H1 (cell line): ENCODE results near the gene CEP85. TPM values are rescaled to one million over a fixed set of nuclear protein-coding genes. Genes with fewer than 3 reads are reported as not detected.

ENCODE experiments used
- CTCF ChIA-PET: fragments of 300-600 bp; sonication (Branson Sonifier 250); formaldehyde crosslinking; loops from one replicate; lab custom pipeline; 2021; ENCODE audit not compliant: partially characterized antibody; lab: Charles Lee
- POLR2A ChIA-PET: fragments of 300-600 bp; sonication (Branson Sonifier 250); formaldehyde crosslinking; loops from one replicate; lab custom pipeline; 2021; ENCODE audit warnings: inconsistent platforms; ENCODE audit not compliant: partially characterized antibody; lab: Charles Lee
- DNase-seq, 2 experiments: peaks; one replicate each; pipeline versions ENCODE4 v3.0.0 to v3.0.0-alpha.2; 2010 to 2022; ENCODE audit warnings: low spot score in 2 of 2, low read depth in 1 of 2, mixed read lengths in 1 of 2
- FAIRE-seq: peaks from 2 replicates; lab custom pipeline; 2011; peaks lifted over from hg19 to GRCh38; lab: Jason Lieb, UNC
- H2AFZ ChIP-seq: 2 replicates; pipeline ENCODE4 v1.8.1; 2012; ENCODE audit warnings: low read length, inconsistent platforms
- H2AK5ac ChIP-seq: 2 replicates; pipeline ENCODE4 v1.6.1; 2013; ENCODE audit warnings: low read depth, low read length
- H2BK120ac ChIP-seq: replicated peaks from 2 replicates; pipeline ENCODE3; 2013; ENCODE audit warnings: low read depth, low read length, inconsistent platforms
- H2BK12ac ChIP-seq: 2 replicates; pipeline ENCODE4 v1.6.1; 2013; ENCODE audit warnings: low read depth, low read length
- H2BK15ac ChIP-seq: 2 replicates; pipeline ENCODE4 v1.6.1; 2013; ENCODE audit warnings: low read length
- H2BK20ac ChIP-seq: 2 replicates; pipeline ENCODE4 v1.6.1; 2013; ENCODE audit warnings: low read length
- H2BK5ac ChIP-seq: 2 replicates; pipeline ENCODE4 v1.6.1; 2013; ENCODE audit warnings: low read depth, low read length
- H3K14ac ChIP-seq: 2 replicates; pipeline ENCODE4 v1.6.1; 2013; ENCODE audit warnings: inconsistent platforms; ENCODE audit not compliant: insufficient read length
- H3K18ac ChIP-seq: 2 replicates; pipeline ENCODE4 v1.6.1; 2013; ENCODE audit warnings: low read length; ENCODE audit errors: extremely low read depth
- H3K23ac ChIP-seq: 2 replicates; pipeline ENCODE4 v1.6.1; 2013; ENCODE audit warnings: inconsistent platforms; ENCODE audit not compliant: insufficient read length
- H3K23me2 ChIP-seq: 2 replicates; pipeline ENCODE4 v1.6.1; 2013; ENCODE audit warnings: low read depth, low read length
- H3K27ac ChIP-seq: 2 replicates; pipeline ENCODE4 v1.6.1; 2011; ENCODE audit warnings: low read depth, low read length, inconsistent platforms
- H3K27me3 ChIP-seq, 4 experiments: replicated peaks in 1 of 4; 1 replicate in 1 of 4; 2 replicates in 3 of 4; pipeline versions ENCODE4 v1.6.1 to v1.8.1; 2011 to 2013; ENCODE audit warnings: low read length in 3 of 4, mild to moderate bottlenecking in 3 of 4, inconsistent platforms in 2 of 4, mixed read lengths in 2 of 4, moderate library complexity in 1 of 4; ENCODE audit not compliant: control insufficient read depth in 3 of 4, insufficient read depth in 3 of 4; ENCODE audit errors: extremely low read depth in 1 of 4
- H3K36me3 ChIP-seq, 4 experiments: 2 replicates each; pipeline versions ENCODE4 v1.6.1 to v1.8.1; 2011 to 2013; ENCODE audit warnings: mild to moderate bottlenecking in 4 of 4, low read length in 3 of 4, moderate library complexity in 2 of 4, control low read depth in 1 of 4, inconsistent platforms in 1 of 4; ENCODE audit not compliant: insufficient read depth in 4 of 4, control insufficient read depth in 2 of 4
- H3K4ac ChIP-seq: replicated peaks from 2 replicates; pipeline ENCODE3; 2013; ENCODE audit warnings: low read length, low read depth, mixed read lengths, inconsistent platforms; ENCODE audit not compliant: insufficient read length
- H3K4me1 ChIP-seq, 4 experiments: replicated peaks in 1 of 4; 1 replicate in 1 of 4; 2 replicates in 3 of 4; pipeline versions ENCODE4 v1.6.1 to v1.8.1; 2011 to 2013; ENCODE audit warnings: low read length in 3 of 4, inconsistent platforms in 2 of 4, mixed read lengths in 1 of 4; ENCODE audit not compliant: insufficient read depth in 4 of 4, control insufficient read depth in 3 of 4
- H3K4me2 ChIP-seq, 2 experiments: 2 replicates each; pipeline versions ENCODE4 v1.6.1 to v1.8.1; 2011 to 2013; ENCODE audit warnings: low read depth in 2 of 2, low read length in 2 of 2, control low read depth in 1 of 2, inconsistent platforms in 1 of 2, mild to moderate bottlenecking in 1 of 2; ENCODE audit not compliant: insufficient read depth in 1 of 2
- H3K4me3 ChIP-seq, 4 experiments: fragments of 200-600, 300-600 bp in 1 of 4; sonication (generic), shearing (Covaris generic), sonication (Bioruptor Twin) in 1 of 4; 2 replicates each; pipeline versions ENCODE4 v1.5.1 to v1.8.1; 2011 to 2016; ENCODE audit warnings: low read length in 4 of 4, low read depth in 3 of 4, control low read depth in 2 of 4, inconsistent platforms in 2 of 4, mild to moderate bottlenecking in 2 of 4, mixed read lengths in 1 of 4, moderate library complexity in 1 of 4; ENCODE audit not compliant: insufficient read depth in 2 of 4; ENCODE audit errors: extremely low read depth in 1 of 4
- H3K56ac ChIP-seq: replicated peaks from 2 replicates; pipeline ENCODE3; 2013; ENCODE audit warnings: low read depth, mild to moderate bottlenecking, mixed read lengths, low read length, inconsistent platforms; ENCODE audit not compliant: insufficient read length
- H3K79me1 ChIP-seq: 2 replicates; pipeline ENCODE4 v1.6.1; 2013; ENCODE audit warnings: low read depth, low read length, control low read depth
- H3K79me2 ChIP-seq, 2 experiments: 2 replicates each; pipeline versions ENCODE4 v1.6.1 to v1.8.1; 2012 to 2013; ENCODE audit warnings: low read length in 2 of 2, mild to moderate bottlenecking in 2 of 2, inconsistent platforms in 1 of 2; ENCODE audit not compliant: insufficient read depth in 2 of 2, control insufficient read depth in 1 of 2
- H3K9ac ChIP-seq, 4 experiments: replicated peaks in 1 of 4; 1 replicate in 1 of 4; 2 replicates in 3 of 4; pipeline versions ENCODE4 v1.6.1 to v1.8.1; 2011 to 2013; ENCODE audit warnings: low read depth in 3 of 4, low read length in 3 of 4, control low read depth in 2 of 4, mild to moderate bottlenecking in 2 of 4, moderate library complexity in 2 of 4, inconsistent platforms in 1 of 4; ENCODE audit errors: extremely low read depth in 1 of 4
- H3K9me3 ChIP-seq, 2 experiments: 2 replicates each; pipeline versions ENCODE4 v1.6.1 to v1.8.1; 2012 to 2013; ENCODE audit warnings: mild to moderate bottlenecking in 2 of 2, moderate library complexity in 2 of 2, control low read depth in 1 of 2, inconsistent platforms in 1 of 2, low read depth in 1 of 2, low read length in 1 of 2, mixed read lengths in 1 of 2; ENCODE audit not compliant: insufficient read depth in 2 of 2
- H4K20me1 ChIP-seq, 2 experiments: replicated peaks in 1 of 2; 2 replicates each; pipeline versions ENCODE3 to v1.8.1; 2011 to 2013; ENCODE audit warnings: inconsistent platforms in 2 of 2, low read length in 2 of 2, mild to moderate bottlenecking in 1 of 2; ENCODE audit not compliant: insufficient read depth in 2 of 2, control insufficient read depth in 1 of 2
- H4K5ac ChIP-seq: 2 replicates; pipeline ENCODE4 v1.6.1; 2013; ENCODE audit warnings: low read length, low read depth, mixed read lengths, inconsistent platforms; ENCODE audit not compliant: insufficient read length
- H4K8ac ChIP-seq: 2 replicates; pipeline ENCODE4 v1.8.0; 2013; ENCODE audit warnings: mild to moderate bottlenecking, moderate library complexity, low read length, inconsistent platforms; ENCODE audit not compliant: insufficient read depth; ENCODE audit errors: extremely low read depth
- H4K91ac ChIP-seq: replicated peaks from 2 replicates; pipeline ENCODE3; 2013; ENCODE audit warnings: low read length, mixed read lengths, inconsistent platforms; ENCODE audit not compliant: insufficient read length
- BCL11A ChIP-seq, 2 experiments: IDR thresholded peaks; one replicate each; pipeline ENCODE4 v1.6.1; 2011; ENCODE audit warnings: low read depth in 2 of 2, low read length in 2 of 2, mild to moderate bottlenecking in 2 of 2
- EP300 ChIP-seq, 2 experiments: IDR thresholded peaks; 1 replicate in 1 of 2; 2 replicates in 1 of 2; pipeline ENCODE4 v1.6.1; 2011 to 2012; ENCODE audit warnings: low read depth in 2 of 2, low read length in 2 of 2, mild to moderate bottlenecking in 2 of 2, borderline replicate concordance in 1 of 2, inconsistent platforms in 1 of 2, moderate library complexity in 1 of 2
- JUN ChIP-seq: IDR thresholded peaks from 2 replicates; pipeline ENCODE4 v1.6.1; 2011; ENCODE audit warnings: low read depth, mild to moderate bottlenecking, improper control_type of control experiment, low read length
- NANOG ChIP-seq: IDR thresholded peaks from 2 replicates; pipeline ENCODE4 v1.6.1; 2011; ENCODE audit warnings: low read length, low read depth, mild to moderate bottlenecking, inconsistent platforms; ENCODE audit not compliant: insufficient read depth, poor library complexity, severe bottlenecking
- NRF1 ChIP-seq: IDR thresholded peaks from 2 replicates; pipeline ENCODE4 v1.6.1; 2011; ENCODE audit warnings: mild to moderate bottlenecking, low read depth, low read length, improper control_type of control experiment
- POLR2A ChIP-seq, 2 experiments: IDR thresholded peaks; 1 replicate in 1 of 2; 2 replicates in 1 of 2; pipeline ENCODE4 v1.6.1; 2011; ENCODE audit warnings: low read depth in 2 of 2, low read length in 2 of 2, mild to moderate bottlenecking in 2 of 2; ENCODE audit errors: control extremely low read depth in 1 of 2
- POU5F1 ChIP-seq: IDR thresholded peaks from 2 replicates; pipeline ENCODE4 v1.6.1; 2011; ENCODE audit warnings: low read depth, mild to moderate bottlenecking, low read length, moderate library complexity
- SIN3A ChIP-seq, 2 experiments: IDR thresholded peaks in 1 of 2; conservative IDR thresholded peaks in 1 of 2; 2 replicates each; pipeline ENCODE4 v1.6.1; 2011 to 2012; ENCODE audit warnings: low read length in 2 of 2, improper control_type of control experiment in 1 of 2, low read depth in 1 of 2, mild to moderate bottlenecking in 1 of 2
- SP4 ChIP-seq: IDR thresholded peaks from 2 replicates; pipeline ENCODE4 v1.6.1; 2012; ENCODE audit warnings: low read length, inconsistent platforms
- SUZ12 ChIP-seq: fragments of 200-600 bp; sonication (generic); IDR thresholded peaks from 2 replicates; pipeline ENCODE4 v1.6.1; 2012; ENCODE audit warnings: mild to moderate bottlenecking, inconsistent platforms, low read length, moderate library complexity, mixed read lengths
- whole genome bisulfite sequencing, 2 experiments: shearing (Covaris generic) in 1 of 2; methylation state at CpG; one replicate each; pipeline versions ENCODE4 v1.1.6 to v1.1.7; 2013 to 2015; ENCODE audit warnings: low lambda C conversion rate in 2 of 2, mixed read lengths in 2 of 2, inconsistent platforms in 1 of 2, low coverage in 1 of 2, missing lambda C conversion rate in 1 of 2; ENCODE audit not compliant: insufficient replicate concordance in 2 of 2, insufficient coverage in 1 of 2, insufficient read length in 1 of 2; ENCODE audit errors: extremely low coverage in 1 of 2, missing lambda C conversion rate in 1 of 2; 5-methylcytosine and 5-hydroxymethylcytosine counted together
- polyA plus RNA-seq, 7 experiments: library from polyadenylated mRNA; depleted of rRNA in 3 of 7; stranded (reverse) in 5 of 7; unstranded in 2 of 7; fragments of >200 nt in 5 of 7; fragments of 200-250 nt in 2 of 7; gene quantifications; 1 replicate in 5 of 7; 2 replicates in 1 of 7; 4 replicates in 1 of 7; pipeline versions ENCODE4 v1.2.1 to v1.2.3, GENCODE V29; 2011 to 2013; ENCODE audit warnings: missing spikeins in 2 of 7, mixed read lengths in 2 of 7
- total RNA-seq: library from RNA; stranded (reverse); fragmentation: NEBNext Ultra II Directional; extraction: Animal tissue kit (Norgen Biotek cat#: 25700); gene quantifications from 2 replicates; pipeline ENCODE4 v1.2.1, GENCODE V29; 2021
- TF ChIP-seq, protein P1 (sequence below): IDR thresholded peaks from 2 replicates; pipeline ENCODE4 v1.6.1; 2012; ENCODE audit warnings: low read length, inconsistent platforms

The CEP85 gene
- total and polyA plus RNA-seq, 2 of the 8 experiments (the other 6 are each of a cell fraction or from before 2014, with no cell fraction given), result 40.4 to 43.7 TPM

DNA sequence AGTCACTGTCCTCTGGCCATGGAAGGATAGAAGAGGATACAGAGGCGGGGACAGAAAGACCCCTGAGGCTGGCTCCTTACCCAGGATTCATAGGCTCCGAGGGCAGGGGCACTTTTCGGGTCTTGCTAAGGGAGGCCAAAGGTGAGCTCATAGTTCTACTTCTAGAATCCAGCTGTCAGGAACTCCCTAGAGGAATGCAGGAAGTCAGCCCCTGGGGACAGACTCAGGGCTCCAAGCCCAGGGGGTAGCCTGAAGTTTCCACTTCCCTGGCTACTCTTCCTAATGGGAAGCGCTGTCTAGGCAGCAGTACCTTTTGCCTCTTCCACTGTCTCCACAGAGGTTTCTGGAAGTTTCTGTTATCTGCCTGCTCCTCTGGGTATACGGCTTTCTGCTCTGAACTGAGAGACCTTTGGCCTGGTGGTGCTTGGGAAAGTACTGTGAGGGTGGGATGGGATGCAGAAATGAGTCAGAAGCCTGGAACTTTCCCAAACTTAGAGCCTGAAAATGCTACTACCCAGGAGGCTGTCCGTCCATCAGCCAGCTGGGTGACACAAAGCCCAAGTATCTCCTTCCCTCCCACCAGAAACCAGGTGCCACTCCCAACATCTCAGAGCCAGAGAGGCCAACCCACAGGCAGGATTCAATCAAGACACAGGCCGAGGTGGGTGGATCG, 68.9 kb downstream of the CEP85 start:
- Histone ChIP-seq H2BK5ac (no peak overlapping the region), H2BK15ac (no peak overlapping the region), H3K27me3 (no peaks in the 10 kb centered on the region), H3K79me2 (no peaks in the 10 kb centered on the region), H3K23me2 (peaks cover 9% of the 10 kb centered on the region), H4K5ac (no peak overlapping the region), H4K8ac (peak overlapping the region; percentile 41; the same call in 1 of the 2 replicates), H2BK120ac (no peak overlapping the region), H2BK20ac (no peak overlapping the region), H4K91ac (no peak overlapping the region), H3K14ac (no peak overlapping the region), H3K4ac (no peak overlapping the region), H4K20me1 (peaks cover 0 to 3% of the 10 kb centered on the region in 2 experiments), H3K23ac (no peak overlapping the region), H3K4me2 (no peak overlapping the region), H2AFZ (no peak overlapping the region), H3K9me3 (no peaks in the 10 kb centered on the region), H3K36me3 (no peaks in the 10 kb centered on the region), H3K56ac (no peak overlapping the region), H3K27ac (no peak overlapping the region), H3K4me3 (no peak overlapping the region), H3K18ac (no peak overlapping the region), H2AK5ac (no peak overlapping the region), H3K4me1 (peaks cover 0 to 5% (median 2%) of the 10 kb centered on the region in 4 experiments; a peak in 3 of 7 replicates), H3K79me1 (no peaks in the 10 kb centered on the region), H2BK12ac (no peak overlapping the region), H3K9ac (no peak overlapping the region)
- no peak for FAIRE-seq
- DNase-seq, result no peak
- 74% methylated on average over 8 of the region's 8 CpGs; no CpG with 5 or more reads in 1 of the 2 experiments for WGBS, 2 experiments
- ChIA-PET POLR2A (interaction anchor here (1.1 to 1.6 kb wide), 3 partner anchors 9 to 114 kb away, joined by 3 read pairs; no protein-coding TSS in a partner anchor), CTCF (interaction anchor here (0.7 to 57.0 kb wide), 3 partner anchors 10 to 88 kb away, joined by 3 to 1530 read pairs (median 1530); partner anchors contain the start of genes CD52, SH3BGRL3 and UBXN11)
- no peak for TF ChIP-seq EP300 (IDR thresholded peaks at IDR 0.05; ENCODE audit: borderline replicate concordance in 1 of 2, low read depth in 2 of 2, low read length in 2 of 2)
- TF ChIP-seq NANOG, result no peak
- TF ChIP-seq SUZ12, result no peak
- no peak for TF ChIP-seq SIN3A (conservative IDR thresholded peaks at IDR 0.05 in 1 of 2, IDR thresholded peaks at IDR 0.05 in 1 of 2; ENCODE audit: low read depth in 1 of 2, low read length in 2 of 2)
- no peak for TF ChIP-seq POLR2A (IDR thresholded peaks at IDR 0.05; ENCODE audit: control extremely low read depth in 1 of 2, low read depth in 2 of 2, low read length in 2 of 2)
- TF ChIP-seq JUN, result no peak
- TF ChIP-seq POU5F1, result no peak
- TF ChIP-seq BCL11A (IDR thresholded peaks at IDR 0.05; ENCODE audit: low read depth in 2 of 2, low read length in 2 of 2), result no peak
- TF ChIP-seq, protein P1, sequence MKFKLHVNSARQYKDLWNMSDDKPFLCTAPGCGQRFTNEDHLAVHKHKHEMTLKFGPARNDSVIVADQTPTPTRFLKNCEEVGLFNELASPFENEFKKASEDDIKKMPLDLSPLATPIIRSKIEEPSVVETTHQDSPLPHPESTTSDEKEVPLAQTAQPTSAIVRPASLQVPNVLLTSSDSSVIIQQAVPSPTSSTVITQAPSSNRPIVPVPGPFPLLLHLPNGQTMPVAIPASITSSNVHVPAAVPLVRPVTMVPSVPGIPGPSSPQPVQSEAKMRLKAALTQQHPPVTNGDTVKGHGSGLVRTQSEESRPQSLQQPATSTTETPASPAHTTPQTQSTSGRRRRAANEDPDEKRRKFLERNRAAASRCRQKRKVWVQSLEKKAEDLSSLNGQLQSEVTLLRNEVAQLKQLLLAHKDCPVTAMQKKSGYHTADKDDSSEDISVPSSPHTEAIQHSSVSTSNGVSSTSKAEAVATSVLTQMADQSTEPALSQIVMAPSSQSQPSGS, result no peak
- TF ChIP-seq NRF1, result no peak
- TF ChIP-seq SP4, result no peak
